Measurements from ENCODE around the gene DNAH8. TPM values are rescaled to one million over a fixed set of nuclear protein-coding genes. Genes with fewer than 3 reads are reported as not detected.

Gene DNAH8
- total RNA-seq, 1 donor from 2014 or later = 0.03 TPM

GRCh38 chr6:39059496-39060310 lies 344.6 kb downstream of the DNAH8 start:
- Histone ChIP-seq H3K9me3 (no peaks in the 10 kb centered on the region), H3K4me3 (no peak overlapping the region), H3K4me1 (no peaks in the 10 kb centered on the region), H3K27me3 (ENCODE audit: low read depth) (no peaks in the 10 kb centered on the region), H3K36me3 (no peaks in the 10 kb centered on the region), H3K27ac (no peak overlapping the region)
- intact Hi-C loops (cut with DNase I) = no loop called here
- ATAC-seq = no peak
- TF ChIP-seq, protein P1, sequence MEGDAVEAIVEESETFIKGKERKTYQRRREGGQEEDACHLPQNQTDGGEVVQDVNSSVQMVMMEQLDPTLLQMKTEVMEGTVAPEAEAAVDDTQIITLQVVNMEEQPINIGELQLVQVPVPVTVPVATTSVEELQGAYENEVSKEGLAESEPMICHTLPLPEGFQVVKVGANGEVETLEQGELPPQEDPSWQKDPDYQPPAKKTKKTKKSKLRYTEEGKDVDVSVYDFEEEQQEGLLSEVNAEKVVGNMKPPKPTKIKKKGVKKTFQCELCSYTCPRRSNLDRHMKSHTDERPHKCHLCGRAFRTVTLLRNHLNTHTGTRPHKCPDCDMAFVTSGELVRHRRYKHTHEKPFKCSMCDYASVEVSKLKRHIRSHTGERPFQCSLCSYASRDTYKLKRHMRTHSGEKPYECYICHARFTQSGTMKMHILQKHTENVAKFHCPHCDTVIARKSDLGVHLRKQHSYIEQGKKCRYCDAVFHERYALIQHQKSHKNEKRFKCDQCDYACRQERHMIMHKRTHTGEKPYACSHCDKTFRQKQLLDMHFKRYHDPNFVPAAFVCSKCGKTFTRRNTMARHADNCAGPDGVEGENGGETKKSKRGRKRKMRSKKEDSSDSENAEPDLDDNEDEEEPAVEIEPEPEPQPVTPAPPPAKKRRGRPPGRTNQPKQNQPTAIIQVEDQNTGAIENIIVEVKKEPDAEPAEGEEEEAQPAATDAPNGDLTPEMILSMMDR (IDR thresholded peaks at IDR 0.05) = no peak
- no peak for DNase-seq

GRCh38 chr6:39060467-39061160 lies 345.5 kb downstream of the DNAH8 start:
- H3K27me3 ChIP-seq (ENCODE audit: low read depth) = no peaks in the 10 kb centered on the region
- H3K9me3 ChIP-seq = no peaks in the 10 kb centered on the region
- H3K4me3 ChIP-seq = no peak overlapping the region
- no peak overlapping the region for H3K27ac ChIP-seq
- H3K36me3 ChIP-seq = no peaks in the 10 kb centered on the region
- ATAC-seq (no peak), DNase-seq (no peak)
- intact Hi-C loops (cut with DNase I) = no loop called here
- no peaks in the 10 kb centered on the region for H3K4me1 ChIP-seq
- TF ChIP-seq, protein P1 (IDR thresholded peaks at IDR 0.05) = no peak

GRCh38 chr6:39061182-39061581 lies 346.1 kb downstream of the DNAH8 start:
- peak; percentile 27 to 32 for ATAC-seq
- Histone ChIP-seq H3K4me3 (no peak overlapping the region), H3K27ac (no peak overlapping the region), H3K27me3 (ENCODE audit: low read depth) (no peaks in the 10 kb centered on the region), H3K4me1 (no peaks in the 10 kb centered on the region), H3K9me3 (no peaks in the 10 kb centered on the region), H3K36me3 (no peaks in the 10 kb centered on the region)
- intact Hi-C loops (cut with DNase I) = no loop called here
- no peak for DNase-seq
- TF ChIP-seq, protein P1 (IDR thresholded peaks at IDR 0.05) = no peak

GRCh38 chr6:39061588-39061987 lies 346.5 kb downstream of the DNAH8 start:
- no peak overlapping the region for H3K27ac ChIP-seq
- H3K9me3 ChIP-seq = no peaks in the 10 kb centered on the region
- H3K36me3 ChIP-seq = no peaks in the 10 kb centered on the region
- H3K27me3 ChIP-seq (ENCODE audit: low read depth) = no peaks in the 10 kb centered on the region
- no peak overlapping the region for H3K4me3 ChIP-seq
- no peaks in the 10 kb centered on the region for H3K4me1 ChIP-seq
- ATAC-seq = no peak
- intact Hi-C loops (cut with DNase I) = no loop called here
- TF ChIP-seq, protein P1 (IDR thresholded peaks at IDR 0.05) = no peak
- no peak for DNase-seq

DNA sequence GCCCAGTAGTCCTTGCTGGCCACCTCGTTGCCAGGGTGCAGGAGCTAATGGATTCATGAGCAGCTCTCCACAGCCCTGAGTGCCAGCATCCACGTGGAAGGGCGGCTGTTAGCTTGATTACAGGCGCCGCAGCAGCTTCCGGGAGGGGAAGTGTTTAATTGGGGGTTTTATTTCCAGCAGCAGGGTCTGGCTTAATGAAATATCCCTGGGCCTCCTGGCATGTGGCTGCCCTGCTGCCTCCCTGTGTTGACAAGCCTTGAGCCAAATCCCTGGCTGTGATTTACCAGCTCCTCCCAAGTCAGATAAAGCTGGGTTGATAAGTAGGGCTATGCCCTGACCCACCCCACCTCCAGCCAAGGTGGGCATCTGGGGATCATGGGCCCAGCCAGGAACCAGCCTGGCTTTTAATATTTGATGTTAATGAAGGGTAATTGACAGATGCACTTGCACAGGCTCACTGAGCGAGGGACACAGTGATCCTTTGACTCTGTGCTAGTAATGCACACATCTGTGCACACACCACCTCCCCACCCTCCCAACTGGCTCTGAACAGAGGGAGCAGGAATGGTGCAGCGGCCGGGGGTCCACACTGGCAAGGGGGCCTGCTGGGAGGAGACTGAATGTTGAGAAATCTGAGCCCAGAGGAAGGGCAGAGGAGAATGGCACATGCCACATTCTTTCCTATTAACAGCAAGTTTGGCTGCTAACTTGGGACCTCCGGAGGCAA lies 347.1 kb downstream of the DNAH8 start:
- DNase-seq = no peak
- Histone ChIP-seq H3K4me1 (no peaks in the 10 kb centered on the region), H3K4me3 (no peak overlapping the region), H3K27me3 (ENCODE audit: low read depth) (no peaks in the 10 kb centered on the region), H3K27ac (no peak overlapping the region), H3K36me3 (no peaks in the 10 kb centered on the region), H3K9me3 (no peaks in the 10 kb centered on the region)
- no peak for ATAC-seq
- intact Hi-C loops (cut with DNase I) = no loop called here
- TF ChIP-seq, protein P1 (IDR thresholded peaks at IDR 0.05) = no peak
